ENCODE measurements around the gene PLA2G6. TPM values are rescaled to one million over a fixed set of nuclear protein-coding genes. Genes with fewer than 3 reads are reported as not detected.

PLA2G6 gene
- total RNA-seq, 4 donors from 2014 or later, result 4.4 to 30.5 (median 22.0) TPM

- H3K27ac ChIP-seq, result no peak overlapping the region
- 65 to 67% methylated on average over 14 to 15 of the region's 19 CpGs for WGBS, 2 donors (ENCODE audit: low coverage in 1 of 2)
- no peak for TF ChIP-seq POLR2AphosphoS5 (IDR thresholded peaks at IDR 0.05)
- TF ChIP-seq EP300 (IDR thresholded peaks at IDR 0.05), result no peak
Observed at GRCh38 chr22:38196791-38197419, 15.3 kb upstream of the PLA2G6 start.

DNA sequence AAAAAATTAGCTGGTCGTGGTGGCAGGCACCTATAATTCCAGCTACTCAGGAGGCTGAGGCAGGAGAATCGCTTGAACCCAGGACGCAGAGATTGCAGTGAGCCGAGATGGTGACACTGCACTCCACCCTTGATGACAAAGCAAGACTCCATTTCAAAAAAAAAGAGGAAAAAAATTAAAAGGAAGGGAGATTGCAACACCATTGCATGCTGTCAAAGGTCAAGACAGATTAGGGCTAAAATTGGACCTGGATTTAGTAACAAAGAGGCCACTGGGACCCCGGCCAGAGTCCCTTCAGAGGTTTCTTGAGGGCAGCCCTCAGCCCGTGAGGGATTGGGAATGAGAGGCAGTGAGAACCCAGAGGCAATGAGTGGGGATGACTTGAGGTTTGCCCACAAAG, 11.9 kb upstream of the PLA2G6 start:
- H3K4me1 ChIP-seq, result peaks cover 0 to 11% (median 4%) of the 10 kb centered on the region in 3 donors
- no peak overlapping the region for H3K27ac ChIP-seq
- WGBS, 2 donors (ENCODE audit: low coverage in 1 of 2), result 66 to 67% methylated on average over 1 to 6 of the region's 6 CpGs
- TF ChIP-seq EP300 (IDR thresholded peaks at IDR 0.05), result no peak
- peak; percentile 35 for TF ChIP-seq POLR2AphosphoS5 (IDR thresholded peaks at IDR 0.05)
- no peaks in the 10 kb centered on the region for H3K27me3 ChIP-seq
- H3K9me3 ChIP-seq, result no peaks in the 10 kb centered on the region
- ATAC-seq, result peak; percentile 30
- no peak overlapping the region for H3K4me3 ChIP-seq
- no peaks in the 10 kb centered on the region for H3K36me3 ChIP-seq

More at GRCh38 chr22:38196791-38197419, 15.3 kb upstream of the PLA2G6 start:
- no peak for ATAC-seq
- Histone ChIP-seq H3K4me1 (peaks cover 0 to 17% (median 4%) of the 10 kb centered on the region in 3 donors), H3K36me3 (no peaks in the 10 kb centered on the region), H3K4me3 (no peak overlapping the region), H3K27me3 (no peaks in the 10 kb centered on the region), H3K9me3 (no peaks in the 10 kb centered on the region)

DNA sequence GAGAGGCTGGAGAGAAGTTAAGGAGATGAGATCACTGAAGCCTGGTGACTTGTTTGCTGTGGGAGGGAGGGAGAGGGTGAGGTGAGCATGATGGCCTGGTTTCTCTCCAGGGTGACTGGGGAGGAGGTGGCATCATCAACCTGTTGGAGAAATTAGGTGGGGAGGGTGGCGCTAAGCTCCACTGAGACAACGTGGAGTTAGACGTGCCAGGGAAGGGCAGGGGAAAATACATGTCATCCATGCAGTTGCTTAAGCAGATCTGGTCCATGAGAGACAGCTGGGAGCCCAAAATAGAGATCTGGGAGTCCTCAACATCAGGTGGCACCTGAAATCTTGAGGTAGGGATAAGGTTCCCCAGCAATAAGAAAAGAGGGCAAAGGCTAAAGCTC, 10.8 kb upstream of the PLA2G6 start:
- Histone ChIP-seq H3K36me3 (no peaks in the 10 kb centered on the region), H3K4me1 (peaks cover 0 to 11% (median 4%) of the 10 kb centered on the region in 3 donors), H3K4me3 (no peak overlapping the region), H3K9me3 (no peaks in the 10 kb centered on the region), H3K27ac (no peak overlapping the region), H3K27me3 (no peaks in the 10 kb centered on the region)
- TF ChIP-seq, protein P1, sequence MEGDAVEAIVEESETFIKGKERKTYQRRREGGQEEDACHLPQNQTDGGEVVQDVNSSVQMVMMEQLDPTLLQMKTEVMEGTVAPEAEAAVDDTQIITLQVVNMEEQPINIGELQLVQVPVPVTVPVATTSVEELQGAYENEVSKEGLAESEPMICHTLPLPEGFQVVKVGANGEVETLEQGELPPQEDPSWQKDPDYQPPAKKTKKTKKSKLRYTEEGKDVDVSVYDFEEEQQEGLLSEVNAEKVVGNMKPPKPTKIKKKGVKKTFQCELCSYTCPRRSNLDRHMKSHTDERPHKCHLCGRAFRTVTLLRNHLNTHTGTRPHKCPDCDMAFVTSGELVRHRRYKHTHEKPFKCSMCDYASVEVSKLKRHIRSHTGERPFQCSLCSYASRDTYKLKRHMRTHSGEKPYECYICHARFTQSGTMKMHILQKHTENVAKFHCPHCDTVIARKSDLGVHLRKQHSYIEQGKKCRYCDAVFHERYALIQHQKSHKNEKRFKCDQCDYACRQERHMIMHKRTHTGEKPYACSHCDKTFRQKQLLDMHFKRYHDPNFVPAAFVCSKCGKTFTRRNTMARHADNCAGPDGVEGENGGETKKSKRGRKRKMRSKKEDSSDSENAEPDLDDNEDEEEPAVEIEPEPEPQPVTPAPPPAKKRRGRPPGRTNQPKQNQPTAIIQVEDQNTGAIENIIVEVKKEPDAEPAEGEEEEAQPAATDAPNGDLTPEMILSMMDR (IDR thresholded peaks at IDR 0.05), result no peak
- TF ChIP-seq POLR2AphosphoS5 (IDR thresholded peaks at IDR 0.05) (no peak), EP300 (IDR thresholded peaks at IDR 0.05) (no peak), POLR2A (IDR thresholded peaks at IDR 0.05) (no peak)
- WGBS, 2 donors (ENCODE audit: low coverage in 1 of 2), result 80% methylated on average over 3 of the region's 3 CpGs; no CpG with 5 or more reads in 1 of the 2 donors
- no peak for ATAC-seq

DNA sequence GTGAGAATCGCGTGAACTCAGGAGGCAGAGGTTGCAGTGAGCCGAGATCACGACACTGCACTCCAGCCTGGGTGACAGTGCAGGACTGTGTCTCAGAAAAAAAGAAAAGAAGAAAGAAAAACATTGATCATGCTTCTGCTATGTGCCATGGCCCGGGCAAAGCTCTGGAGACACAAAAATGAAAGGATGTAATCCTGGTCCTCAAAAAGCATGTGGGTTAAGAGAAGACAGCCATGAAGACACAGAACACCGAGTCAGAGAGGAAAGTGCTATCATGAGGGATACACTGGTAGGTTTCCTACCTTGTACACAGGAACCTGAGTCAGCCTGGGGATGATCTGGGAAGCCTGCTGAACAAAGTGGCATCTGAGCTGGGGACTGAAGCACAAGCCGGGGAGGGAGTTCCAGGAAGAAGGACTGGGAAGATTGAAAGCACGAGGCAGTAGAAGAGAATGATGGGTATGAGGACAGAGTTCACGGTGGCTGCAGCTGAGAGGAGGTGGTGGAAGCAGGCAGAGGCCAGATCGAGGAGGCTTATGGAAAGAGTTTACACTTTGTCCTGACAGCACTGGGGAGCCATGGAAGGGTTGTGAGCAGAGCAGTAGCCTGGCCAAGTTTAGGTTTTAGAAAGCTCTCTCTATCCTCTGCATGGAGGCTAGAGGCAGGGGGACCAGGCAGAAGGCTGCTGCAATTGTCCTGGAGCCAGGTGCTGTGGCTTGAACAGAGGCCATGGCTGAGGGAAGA, 10.3 kb upstream of the PLA2G6 start:
- Histone ChIP-seq H3K36me3 (no peaks in the 10 kb centered on the region), H3K4me3 (no peak overlapping the region), H3K9me3 (no peaks in the 10 kb centered on the region), H3K27me3 (no peaks in the 10 kb centered on the region), H3K27ac (no peak overlapping the region), H3K4me1 (peaks cover 0 to 11% (median 4%) of the 10 kb centered on the region in 3 donors)
- TF ChIP-seq, protein P1 (IDR thresholded peaks at IDR 0.05), result no peak
- TF ChIP-seq POLR2AphosphoS5 (IDR thresholded peaks at IDR 0.05) (no peak), POLR2A (IDR thresholded peaks at IDR 0.05) (no peak), EP300 (IDR thresholded peaks at IDR 0.05) (no peak)
- 64 to 81% methylated on average over 2 to 7 of the region's 10 CpGs for WGBS, 2 donors (ENCODE audit: low coverage in 1 of 2)
- no peak for ATAC-seq

DNA sequence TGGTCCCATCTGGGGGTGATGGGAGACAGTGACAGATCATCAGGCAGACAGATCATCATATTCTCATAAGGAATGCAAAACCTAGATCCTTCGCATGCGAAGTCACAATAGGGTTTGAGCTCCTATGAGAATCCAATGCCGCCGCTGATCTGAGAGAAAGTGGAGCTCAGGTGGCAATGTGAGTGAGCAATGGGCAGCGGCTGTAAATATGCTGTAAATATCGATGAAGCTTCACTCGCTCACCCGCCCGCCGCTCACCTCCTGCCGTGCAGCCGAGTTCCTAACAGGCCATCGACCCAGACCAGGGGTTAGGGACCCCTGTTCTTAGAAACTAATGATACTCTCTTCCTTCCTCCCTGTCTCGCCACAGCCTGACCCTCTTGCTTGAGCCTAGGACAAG, 9.4 kb upstream of the PLA2G6 start:
- no peak for TF ChIP-seq POLR2AphosphoS5 (IDR thresholded peaks at IDR 0.05)
- TF ChIP-seq, protein P1 (IDR thresholded peaks at IDR 0.05), result no peak
- TF ChIP-seq EP300 (IDR thresholded peaks at IDR 0.05), result no peak
- TF ChIP-seq POLR2A (IDR thresholded peaks at IDR 0.05), result no peak
- H3K27me3 ChIP-seq, result no peaks in the 10 kb centered on the region
- no peaks in the 10 kb centered on the region for H3K36me3 ChIP-seq
- H3K9me3 ChIP-seq, result no peaks in the 10 kb centered on the region
- no peak for ATAC-seq
- no peak overlapping the region for H3K4me3 ChIP-seq
- H3K4me1 ChIP-seq, result peaks cover 0 to 11% (median 4%) of the 10 kb centered on the region in 3 donors
- H3K27ac ChIP-seq, result no peak overlapping the region
- 84 to 87% methylated on average over 6 to 13 of the region's 14 CpGs for WGBS, 2 donors (ENCODE audit: low coverage in 1 of 2)
